ENCODE measurements around the gene THPO. TPM values are rescaled to one million over a fixed set of nuclear protein-coding genes. Genes with fewer than 3 reads are reported as not detected.

THPO gene
- total RNA-seq, 2 donors from 2014 or later: 0.55 TPM; not detected in 1

GRCh38 chr3:184415203-184415490 is 37.1 kb upstream of the THPO start:
- no peaks in the 10 kb centered on the region for H3K27me3 ChIP-seq
- TF ChIP-seq CTCF (IDR thresholded peaks at IDR 0.05): no peak
- H3K36me3 ChIP-seq: no peaks in the 10 kb centered on the region
- DNase-seq (ENCODE audit: low spot score): no peak
- peaks cover 0 to 4% of the 10 kb centered on the region in 2 donors for H3K9me3 ChIP-seq
- H3K4me1 ChIP-seq: no peaks in the 10 kb centered on the region
- no peak overlapping the region for H3K4me3 ChIP-seq
- H3K27ac ChIP-seq: no peak overlapping the region

GRCh38 chr3:184414418-184415202 is 36.6 kb upstream of the THPO start:
- Histone ChIP-seq H3K27ac (no peak overlapping the region), H3K36me3 (no peaks in the 10 kb centered on the region), H3K9me3 (peaks cover 0 to 4% of the 10 kb centered on the region in 2 donors), H3K27me3 (no peaks in the 10 kb centered on the region), H3K4me3 (no peak overlapping the region), H3K4me1 (no peaks in the 10 kb centered on the region)
- no peak for TF ChIP-seq CTCF (IDR thresholded peaks at IDR 0.05)
- DNase-seq (ENCODE audit: low spot score): no peak

GRCh38 chr3:184409946-184410500 is 32.0 kb upstream of the THPO start:
- H3K27me3 ChIP-seq: no peaks in the 10 kb centered on the region
- no peak for DNase-seq (ENCODE audit: low spot score)

GRCh38 chr3:184409331-184409926 is 31.4 kb upstream of the THPO start:
- no peak for TF ChIP-seq CTCF (IDR thresholded peaks at IDR 0.05)
- no peaks in the 10 kb centered on the region for H3K36me3 ChIP-seq
- no peaks in the 10 kb centered on the region for H3K27me3 ChIP-seq
- H3K9me3 ChIP-seq: peaks cover 0 to 4% of the 10 kb centered on the region in 2 donors
- H3K4me3 ChIP-seq: no peak overlapping the region
- no peak overlapping the region for H3K27ac ChIP-seq
- H3K4me1 ChIP-seq: no peaks in the 10 kb centered on the region
- DNase-seq (ENCODE audit: low spot score): no peak

More at GRCh38 chr3:184409946-184410500, 32.0 kb upstream of the THPO start:
- no peak overlapping the region for H3K4me3 ChIP-seq
- H3K4me1 ChIP-seq: no peaks in the 10 kb centered on the region
- no peak overlapping the region for H3K27ac ChIP-seq
- TF ChIP-seq CTCF (IDR thresholded peaks at IDR 0.05): no peak
- peaks cover 0 to 4% of the 10 kb centered on the region in 2 donors for H3K9me3 ChIP-seq
- H3K36me3 ChIP-seq: no peaks in the 10 kb centered on the region

GRCh38 chr3:184405075-184406030 is 27.3 kb upstream of the THPO start:
- Histone ChIP-seq H3K27ac (no peak overlapping the region), H3K9me3 (no peaks in the 10 kb centered on the region), H3K4me3 (no peak overlapping the region), H3K36me3 (no peaks in the 10 kb centered on the region), H3K27me3 (no peaks in the 10 kb centered on the region), H3K4me1 (no peaks in the 10 kb centered on the region)
- TF ChIP-seq CTCF (IDR thresholded peaks at IDR 0.05): no peak
- DNase-seq (ENCODE audit: low spot score): no peak
